HG02885 (cell line): Measurements from ENCODE around the gene CEMIP.

ENCODE experiments used
- ATAC-seq: cut with Tn5 transposase; IDR thresholded peaks from one replicate; pipeline ENCODE4 v1.9.1; 2021; ENCODE audit warnings: mild to moderate bottlenecking; ENCODE audit not compliant: unreplicated experiment, poor library complexity

CEMIP gene

DNA sequence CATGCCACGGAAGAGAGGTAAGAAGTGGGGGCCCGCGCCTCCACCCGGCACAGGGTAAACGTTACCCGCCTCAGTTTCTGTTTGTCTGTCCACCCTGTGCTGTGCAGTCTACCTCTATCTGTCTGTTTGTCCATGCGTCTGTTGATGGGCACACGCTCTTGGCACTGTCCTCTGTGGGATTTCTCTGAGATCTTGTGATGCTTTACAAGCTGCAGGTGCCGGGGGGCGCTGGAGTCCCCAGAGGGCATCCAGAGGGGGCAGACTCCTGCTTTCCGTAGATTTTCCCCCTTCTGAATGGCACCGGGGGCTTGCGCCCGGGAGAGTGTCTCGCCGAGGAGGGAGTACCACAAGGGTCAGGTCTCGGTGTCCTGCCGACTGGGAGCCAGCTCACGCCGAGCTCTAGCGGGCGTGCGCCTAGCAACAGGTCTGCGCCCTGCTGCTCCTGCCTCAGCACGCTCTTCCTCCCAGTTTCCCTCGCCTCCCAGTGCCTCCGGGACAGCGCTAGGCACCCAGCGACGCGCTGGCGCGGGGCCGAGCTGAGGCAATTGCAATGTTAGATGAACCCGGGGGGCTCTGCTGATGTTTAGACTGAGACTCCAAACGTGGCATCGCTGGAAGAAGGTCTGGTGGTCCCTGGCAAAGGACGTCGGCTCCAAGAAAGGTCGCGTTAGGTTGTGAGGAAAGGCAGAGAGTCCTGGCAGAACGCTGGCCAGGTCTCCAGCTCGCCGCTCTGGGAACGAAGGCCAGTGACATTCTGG is 667 bp downstream of the CEMIP start:
- ATAC-seq: no peak

- no peak for ATAC-seq
These were observed 1.4 kb downstream of the CEMIP start for GRCh38 chr15:80780416-80781221.

- no peak for ATAC-seq
These were observed 4.1 kb downstream of the CEMIP start for GRCh38 chr15:80783260-80783659.

- no peak for ATAC-seq
These were observed 6.2 kb downstream of the CEMIP start for GRCh38 chr15:80785335-80785734.

DNA sequence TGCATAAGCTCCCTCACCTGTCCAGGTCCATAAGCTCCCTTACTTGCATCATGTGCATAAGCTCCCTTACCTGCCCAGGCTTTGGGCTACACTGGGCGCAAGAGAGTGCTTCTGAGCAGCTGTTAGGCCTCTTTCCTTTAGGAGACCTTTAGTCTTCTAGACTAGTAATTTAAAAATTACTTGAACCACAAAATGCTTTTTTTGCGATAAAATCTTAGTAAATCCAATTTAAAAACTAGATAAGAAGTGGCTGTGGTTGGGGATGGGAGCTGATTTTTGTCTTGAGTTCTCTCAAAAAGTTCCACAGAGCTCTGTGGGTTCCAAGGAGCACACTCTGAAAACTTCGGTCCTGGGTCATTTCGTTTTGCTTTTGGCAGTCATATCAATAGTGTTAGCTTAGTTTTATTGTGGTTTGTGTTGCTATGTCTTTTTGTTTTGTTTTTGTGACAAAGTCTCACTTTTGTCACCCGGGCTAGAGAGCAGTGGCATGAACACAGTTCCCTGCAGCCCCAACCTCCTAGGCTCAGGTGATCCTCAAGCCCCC is 6.7 kb downstream of the CEMIP start:
- no peak for ATAC-seq

- ATAC-seq: no peak
These were observed 8.1 kb downstream of the CEMIP start for GRCh38 chr15:80787316-80787715.

DNA sequence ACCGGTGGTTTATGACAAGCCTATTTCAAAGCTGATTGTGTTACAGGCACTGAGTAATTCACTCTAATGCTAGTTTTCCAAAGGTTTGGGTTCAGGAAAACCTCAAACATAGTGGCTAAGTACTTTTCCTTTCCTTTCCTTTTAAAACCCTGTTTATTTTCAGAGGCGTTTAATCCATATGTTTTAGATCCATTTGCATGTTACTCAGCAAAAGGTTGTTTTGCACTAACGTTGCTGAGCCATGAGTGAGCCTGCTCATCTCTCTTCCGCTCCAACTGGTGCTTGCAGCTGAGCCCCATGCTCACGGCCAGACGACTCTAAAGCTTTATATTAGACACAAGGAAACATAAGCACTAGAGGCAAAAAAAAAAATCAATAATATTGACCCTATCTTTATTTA is 9.4 kb downstream of the CEMIP start:
- ATAC-seq: no peak

- ATAC-seq: no peak
These were observed 10.1 kb downstream of the CEMIP start for GRCh38 chr15:80789296-80789695.

- ATAC-seq: no peak
These were observed 10.6 kb downstream of the CEMIP start for GRCh38 chr15:80789796-80790195.

GRCh38 chr15:80790236-80790635 is 11.1 kb downstream of the CEMIP start:
- no peak for ATAC-seq

GRCh38 chr15:80791004-80791403 is 11.8 kb downstream of the CEMIP start:
- ATAC-seq: no peak

DNA sequence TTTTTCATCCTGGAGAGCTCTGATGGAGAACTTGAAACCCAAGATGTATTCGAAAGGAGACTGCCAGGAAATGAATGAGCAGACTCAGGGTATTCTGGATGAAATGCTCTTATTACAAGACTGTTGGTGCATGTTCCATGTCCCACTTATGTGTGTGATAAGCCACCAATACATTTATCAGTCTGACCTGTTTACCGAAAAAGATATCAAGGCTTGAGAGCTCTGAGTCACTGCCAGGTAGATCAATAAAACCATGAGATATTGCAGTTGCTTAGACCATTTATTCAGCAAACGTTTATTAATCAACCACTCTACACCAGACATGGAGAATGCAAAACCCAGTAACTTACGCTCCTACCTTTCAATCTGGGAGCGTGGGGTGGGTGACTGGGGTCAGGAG is 17.2 kb downstream of the CEMIP start:
- no peak for ATAC-seq

DNA sequence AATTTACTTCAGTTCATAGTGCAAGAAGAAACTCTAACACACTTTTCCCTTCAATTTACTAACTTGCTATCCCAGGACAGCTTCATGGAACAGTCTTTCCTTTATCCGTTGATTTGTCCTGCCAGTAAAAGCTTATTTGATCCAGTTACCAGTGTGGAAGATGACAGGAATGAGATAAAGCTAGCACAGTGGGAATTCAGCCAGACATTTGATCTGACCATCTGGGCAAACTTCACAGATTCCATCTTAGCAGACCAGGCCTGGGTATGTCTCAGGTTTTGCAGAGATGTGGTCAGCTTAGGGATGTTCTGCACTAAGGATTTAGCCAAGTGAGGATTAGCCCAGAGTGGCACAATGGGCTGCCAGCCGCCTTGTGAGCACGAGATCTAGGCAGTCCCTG is 19.7 kb downstream of the CEMIP start:
- no peak for ATAC-seq

DNA sequence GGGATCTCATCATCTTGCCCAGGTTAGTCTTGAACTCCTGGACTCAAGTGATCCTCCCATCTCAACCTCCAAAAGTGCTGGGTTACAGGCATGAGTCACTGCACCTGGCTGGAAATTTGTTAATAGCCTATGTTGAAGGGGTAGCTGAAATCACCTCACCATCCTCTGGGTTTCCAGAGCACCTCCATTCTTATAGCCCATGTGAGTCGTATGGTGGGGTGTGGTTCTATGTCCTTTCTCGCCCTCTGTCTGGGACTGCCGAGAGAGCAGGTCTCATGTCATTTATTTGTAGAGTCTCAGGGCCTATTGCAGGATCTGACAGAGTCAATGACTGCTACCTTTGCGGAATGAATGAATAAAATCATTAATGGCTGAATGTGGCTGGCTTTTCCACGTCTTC is 20.9 kb downstream of the CEMIP start:
- ATAC-seq: no peak

DNA sequence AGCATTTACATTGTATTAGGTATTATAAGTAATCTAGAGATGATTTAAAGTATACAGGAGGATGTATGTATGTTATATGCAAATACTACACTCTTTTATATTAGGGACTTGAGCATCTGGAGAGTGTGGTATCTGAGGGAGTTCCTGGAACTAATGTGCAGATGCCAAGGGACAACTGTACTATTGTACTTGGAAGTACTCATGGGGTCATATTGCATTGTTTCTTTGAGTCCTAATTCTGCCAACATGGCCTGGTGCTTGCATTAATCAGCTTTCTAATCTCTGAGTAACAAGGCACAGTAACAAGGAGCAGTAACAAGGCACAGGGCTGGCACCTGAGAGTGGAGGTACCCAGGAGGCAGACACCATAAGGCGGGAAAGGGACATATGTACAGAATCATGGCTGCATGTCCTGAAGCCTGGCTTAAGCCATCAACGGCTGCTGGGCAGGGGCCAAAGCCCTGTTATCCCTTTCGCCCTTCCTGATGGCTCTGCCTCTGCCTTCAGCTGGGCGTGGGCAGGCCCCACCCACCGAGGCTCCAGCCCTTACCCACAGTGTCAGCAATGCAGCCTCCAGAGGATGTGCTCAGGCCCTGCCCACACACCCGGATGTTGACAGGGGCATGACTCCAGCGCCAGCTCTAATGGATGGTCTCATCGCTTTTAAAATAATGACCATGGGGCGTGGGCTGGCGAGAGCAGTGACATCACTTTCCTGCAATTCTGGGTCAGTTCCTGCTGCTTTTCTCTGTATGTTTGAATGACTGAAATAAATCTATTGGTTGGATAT is 22.9 kb downstream of the CEMIP start:
- no peak for ATAC-seq

GRCh38 chr15:80803580-80804525 is 24.7 kb downstream of the CEMIP start:
- ATAC-seq: no peak

DNA sequence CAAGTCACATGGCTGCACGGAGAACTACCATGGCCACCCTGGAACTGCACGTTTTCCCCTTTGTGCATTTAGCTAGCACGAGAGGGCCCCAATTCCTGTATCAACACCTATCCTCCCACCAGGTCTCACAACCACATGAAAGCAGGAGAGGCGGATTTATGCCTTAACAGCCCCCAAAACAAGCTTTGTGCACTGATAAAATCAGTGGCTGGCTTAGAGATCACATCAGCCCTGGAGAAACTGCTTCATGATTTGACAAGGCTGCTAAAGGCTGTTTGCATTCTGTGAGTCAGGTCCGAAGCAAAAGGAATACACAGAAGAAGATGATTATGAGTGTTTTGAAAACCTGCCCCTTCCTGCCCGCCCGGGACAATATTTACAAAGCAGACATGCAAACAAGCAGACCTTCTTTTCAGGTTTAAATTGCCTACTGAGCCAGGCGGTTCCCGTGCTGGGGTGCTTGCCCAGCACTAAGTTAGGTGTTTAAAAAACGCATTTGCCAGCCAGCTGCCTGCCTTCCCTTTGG is 25.9 kb downstream of the CEMIP start:
- no peak for ATAC-seq

DNA sequence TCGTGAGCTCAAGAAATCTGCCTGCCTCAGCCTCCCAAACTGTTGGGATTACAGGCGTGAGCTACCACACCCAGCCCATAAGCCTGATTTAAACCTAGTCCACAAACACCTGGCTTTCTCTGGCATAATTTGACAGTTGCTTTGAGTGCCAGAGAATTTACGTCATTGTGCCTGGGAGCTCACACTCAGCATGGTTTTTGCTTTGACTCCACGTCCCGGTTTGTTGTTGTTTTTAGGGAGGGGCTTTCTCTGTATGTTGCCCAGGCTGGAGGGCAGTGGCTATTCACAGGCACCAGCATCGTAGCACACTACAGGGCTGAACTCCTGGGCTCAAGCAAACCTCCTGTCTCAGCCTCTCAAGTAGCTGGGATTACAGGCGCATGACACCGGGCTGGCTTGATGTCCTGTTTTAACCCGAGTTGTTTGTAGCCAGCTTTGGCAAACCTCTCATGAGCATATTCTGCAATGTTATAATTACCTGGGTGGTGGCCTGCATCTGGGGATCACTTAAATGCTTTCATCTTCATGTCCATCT is 32.7 kb downstream of the CEMIP start:
- ATAC-seq: no peak

DNA sequence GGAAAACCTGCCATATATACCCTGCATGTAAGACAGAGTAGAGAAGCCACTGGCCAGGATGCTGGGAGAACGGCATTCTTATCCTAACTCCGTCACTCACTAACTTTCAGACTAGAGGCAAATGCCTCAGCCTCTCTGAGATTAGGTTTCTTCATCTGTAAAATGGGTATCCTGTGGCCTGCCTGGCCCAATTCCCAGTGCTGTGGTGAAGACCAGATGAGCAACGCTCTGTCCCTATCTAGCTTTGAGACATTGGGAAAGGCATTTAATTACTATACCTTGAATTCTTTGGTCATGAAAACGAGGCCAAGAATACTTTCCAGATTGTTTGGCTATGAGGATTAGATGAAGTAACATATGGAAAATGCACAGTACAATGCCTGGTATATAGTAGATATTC is 35.9 kb downstream of the CEMIP start:
- ATAC-seq: no peak
